ENCODE data around the gene NXT1. TPM values are rescaled to one million over a fixed set of nuclear protein-coding genes. Genes with fewer than 3 reads are reported as not detected.

The NXT1 gene
- total and polyA plus RNA-seq, 2 of the 4 experiments (the other 2 are of a cell fraction), result 23.6 to 25.5 TPM

GRCh38 chr20:23318347-23318746, 32.2 kb upstream of the NXT1 start:
- intact Hi-C loops (cut with micrococcal nuclease), result no loop called here
- POLR2A ChIA-PET (ENCODE audit: unreplicated experiment), result no interaction called here
- ATAC-seq (ENCODE audit: low read depth), result no peak

More at GRCh38 chr20:23318347-23318746, 32.2 kb upstream of the NXT1 start:
- H2BK20ac ChIP-seq (ENCODE audit: low read depth, low read length), result no peak overlapping the region
- no peak overlapping the region for H4K91ac ChIP-seq (ENCODE audit: insufficient read depth, low read depth, low read length)
- DNase-seq, result no peak
- no peak overlapping the region for H3K23ac ChIP-seq (ENCODE audit: low read depth, low read length)
- no peaks in the 10 kb centered on the region for H3K79me1 ChIP-seq (ENCODE audit: low read depth in 1 of 2, low read length in 2 of 2)
- H4K20me1 ChIP-seq (ENCODE audit: insufficient read depth, low read length), result no peaks in the 10 kb centered on the region
- no peak overlapping the region for H3K4me3 ChIP-seq (ENCODE audit: insufficient read depth, low read depth, low read length)
- no peak overlapping the region for H2BK120ac ChIP-seq (ENCODE audit: low read depth, low read length)
- H2AK5ac ChIP-seq (ENCODE audit: low read depth, low read length), result no peak overlapping the region
- H3K9me3 ChIP-seq (ENCODE audit: control insufficient read depth, insufficient read depth, low read length), result no peaks in the 10 kb centered on the region
- H2AK9ac ChIP-seq (replicated peaks; ENCODE audit: low read depth, low read length, poor library complexity), result no peak overlapping the region
- H3K14ac ChIP-seq (replicated peaks; ENCODE audit: low read depth, low read length), result no peak overlapping the region
- no peaks in the 10 kb centered on the region for H3K36me3 ChIP-seq (ENCODE audit: control insufficient read depth, insufficient read depth, low read length)
- no peak for TF ChIP-seq RFX5 (IDR thresholded peaks at IDR 0.05; ENCODE audit: low read depth, low read length)
- no peak for TF ChIP-seq MAZ (IDR thresholded peaks at IDR 0.05; ENCODE audit: borderline replicate concordance, low read depth, low read length)
- TF ChIP-seq FOS (IDR thresholded peaks at IDR 0.05; ENCODE audit: low read depth, low read length), result no peak
- TF ChIP-seq USF2 (IDR thresholded peaks at IDR 0.05; ENCODE audit: low read depth, low read length), result no peak
- TF ChIP-seq BHLHE40 (IDR thresholded peaks at IDR 0.05; ENCODE audit: low read depth, low read length), result no peak
- no peak for TF ChIP-seq MXI1 (IDR thresholded peaks at IDR 0.05; ENCODE audit: borderline replicate concordance, low read depth, low read length)
- no peak for TF ChIP-seq MAFK (IDR thresholded peaks at IDR 0.05; ENCODE audit: low read depth, low read length)
- no peak for TF ChIP-seq RCOR1 (IDR thresholded peaks at IDR 0.05; ENCODE audit: insufficient replicate concordance, low read length)
- TF ChIP-seq NFE2L2 (IDR thresholded peaks at IDR 0.05; ENCODE audit: low read depth, low read length), result no peak
- TF ChIP-seq ELK1 (IDR thresholded peaks at IDR 0.05; ENCODE audit: borderline replicate concordance, low read depth, low read length), result no peak
- no peak for TF ChIP-seq CEBPB (IDR thresholded peaks at IDR 0.05; ENCODE audit: low read depth, low read length)
- no peak for TF ChIP-seq CTCF (conservative IDR thresholded peaks at IDR 0.05; ENCODE audit: low read depth, low read length)
- no peak for TF ChIP-seq RAD21 (IDR thresholded peaks at IDR 0.05; ENCODE audit: low read length)
- TF ChIP-seq SMC3 (IDR thresholded peaks at IDR 0.05; ENCODE audit: low read depth, low read length), result no peak
- TF ChIP-seq POLR2A (IDR thresholded peaks at IDR 0.05; ENCODE audit: low read depth, low read length), result no peak
- TF ChIP-seq CHD1 (IDR thresholded peaks at IDR 0.05; ENCODE audit: low read depth, low read length), result no peak
- no peak overlapping the region for H2AFZ ChIP-seq (replicated peaks; ENCODE audit: low read length, poor library complexity)
- no TSS peak for BruUV-seq (replicated peaks)
- H3K56ac ChIP-seq (ENCODE audit: extremely low read depth, insufficient read depth, low read length), result no peak overlapping the region
- H3K27me3 ChIP-seq (ENCODE audit: control insufficient read depth, insufficient read depth, low read length), result peaks cover 6% of the 10 kb centered on the region
- H4K5ac ChIP-seq (ENCODE audit: low read depth, low read length), result no peak overlapping the region
- no peak overlapping the region for H2BK5ac ChIP-seq (ENCODE audit: low read depth, low read length, poor library complexity, severe bottlenecking)
- H3K9ac ChIP-seq (ENCODE audit: low read depth, low read length), result no peak overlapping the region
- no peak overlapping the region for H3K4ac ChIP-seq (ENCODE audit: low read depth, low read length)
- CTCF ChIA-PET, result no interaction called here
- no peak overlapping the region for H2BK15ac ChIP-seq (ENCODE audit: low read depth, low read length)
- no peaks in the 10 kb centered on the region for H3K4me1 ChIP-seq (ENCODE audit: control insufficient read depth, insufficient read depth, low read length)
- no CpG with 5 or more reads among the region's 5 CpGs for WGBS, 2 experiments (ENCODE audit: extremely low coverage in 2 of 2, insufficient read length in 1 of 2)
- no peak overlapping the region for H3K18ac ChIP-seq (ENCODE audit: low read depth, low read length)
- H3K9me1 ChIP-seq (ENCODE audit: insufficient read depth, low read length), result no peaks in the 10 kb centered on the region
- H4K8ac ChIP-seq (ENCODE audit: low read depth in 2 of 2, low read length in 2 of 2), result no peak overlapping the region
- dilution Hi-C loops (cut with HindIII; ENCODE audit: low sequenced_read_pairs, unreplicated experiment) (no loop called here), in situ Hi-C loops (cut with MboI; ENCODE audit: low sequenced_read_pairs) (no loop called here)
- H3K27ac ChIP-seq (ENCODE audit: insufficient read depth, low read length), result no peak overlapping the region
- H3K4me2 ChIP-seq (ENCODE audit: low read depth, low read length), result no peak overlapping the region

All from IMR-90 (cell line).